IMR-90 (cell line): Measurements from ENCODE around the gene AJAP1. TPM values are rescaled to one million over a fixed set of nuclear protein-coding genes. Genes with fewer than 3 reads are reported as not detected.

Experiments used
- ATAC-seq: fragments of 200-7000 bp; cut with Tn5 transposase; 2 replicates; pipeline ENCODE4 v1.9.1; 2020; ENCODE audit warnings: low read depth, mild to moderate bottlenecking, moderate library complexity
- BruUV-seq: library from RNA; stranded (reverse); fragments of 400-500 nt; replicated peaks from 2 replicates; lab custom pipeline; 2021; lab: Mats Ljungman, UMichigan
- CTCF ChIA-PET: fragments of 300-600 bp; formaldehyde crosslinking; extraction: SDS; loops from one replicate; lab custom pipeline; 2021; ENCODE audit warnings: antibody characterized with exemption; lab: Yijun Ruan, JAX
- POLR2A ChIA-PET: fragments of 300-600 bp; sonication (Branson Sonifier 250); formaldehyde crosslinking; loops from one replicate; lab custom pipeline; 2022; ENCODE audit warnings: antibody characterized with exemption; ENCODE audit not compliant: unreplicated experiment; lab: Charles Lee
- DNase-seq: peaks from one replicate; pipeline ENCODE4 v3.0.0; 2013
- H2AFZ ChIP-seq: replicated peaks from 2 replicates; pipeline ENCODE3; 2013; ENCODE audit warnings: low read length, mild to moderate bottlenecking; ENCODE audit not compliant: poor library complexity
- H2AK5ac ChIP-seq: 2 replicates; pipeline ENCODE4 v1.6.1; 2013; ENCODE audit warnings: low read depth, low read length, inconsistent platforms
- H2AK9ac ChIP-seq: replicated peaks from 2 replicates; pipeline ENCODE3; 2013; ENCODE audit warnings: mild to moderate bottlenecking, low read depth, low read length, moderate library complexity; ENCODE audit not compliant: poor library complexity
- H2BK120ac ChIP-seq: 2 replicates; pipeline ENCODE4 v1.6.1; 2013; ENCODE audit warnings: low read depth, low read length, inconsistent platforms
- H2BK15ac ChIP-seq: 3 replicates; pipeline ENCODE4 v1.6.1; 2013; ENCODE audit warnings: low read depth, low read length, inconsistent platforms
- H2BK20ac ChIP-seq: 2 replicates; pipeline ENCODE4 v1.6.1; 2013; ENCODE audit warnings: low read depth, mild to moderate bottlenecking, inconsistent platforms, low read length, moderate library complexity
- H2BK5ac ChIP-seq: 2 replicates; pipeline ENCODE4 v1.6.1; 2013; ENCODE audit warnings: mild to moderate bottlenecking, low read depth, low read length, inconsistent platforms; ENCODE audit not compliant: poor library complexity, severe bottlenecking
- H3K14ac ChIP-seq: replicated peaks from 2 replicates; pipeline ENCODE4 v1.6.1; 2013; ENCODE audit warnings: low read depth, low read length, inconsistent platforms
- H3K18ac ChIP-seq: 2 replicates; pipeline ENCODE4 v1.6.1; 2013; ENCODE audit warnings: low read depth, low read length, control low read depth
- H3K23ac ChIP-seq: 2 replicates; pipeline ENCODE4 v1.6.1; 2013; ENCODE audit warnings: low read depth, low read length, inconsistent platforms
- H3K27ac ChIP-seq: 2 replicates; pipeline ENCODE4 v1.5.1; 2013; ENCODE audit warnings: mild to moderate bottlenecking, control low read depth, low read length; ENCODE audit not compliant: insufficient read depth
- H3K27me3 ChIP-seq: 2 replicates; pipeline ENCODE4 v1.6.1; 2013; ENCODE audit warnings: low read length; ENCODE audit not compliant: control insufficient read depth, insufficient read depth
- H3K36me3 ChIP-seq: 2 replicates; pipeline ENCODE4 v1.6.1; 2013; ENCODE audit warnings: low read length, mixed read lengths; ENCODE audit not compliant: control insufficient read depth, insufficient read depth
- H3K4ac ChIP-seq: 2 replicates; pipeline ENCODE4 v1.6.1; 2013; ENCODE audit warnings: low read depth, low read length, inconsistent platforms
- H3K4me1 ChIP-seq: 2 replicates; pipeline ENCODE4 v1.6.1; 2013; ENCODE audit warnings: low read length, mixed read lengths; ENCODE audit not compliant: control insufficient read depth, insufficient read depth
- H3K4me2 ChIP-seq: 2 replicates; pipeline ENCODE4 v1.6.1; 2013; ENCODE audit warnings: low read depth, mild to moderate bottlenecking, control low read depth, low read length, moderate library complexity
- H3K4me3 ChIP-seq: 2 replicates; pipeline ENCODE4 v1.5.1; 2013; ENCODE audit warnings: low read depth, mild to moderate bottlenecking, control low read depth, low read length, moderate library complexity; ENCODE audit not compliant: insufficient read depth
- H3K56ac ChIP-seq: 2 replicates; pipeline ENCODE4 v1.6.1; 2013; ENCODE audit warnings: low read length, inconsistent platforms; ENCODE audit not compliant: insufficient read depth; ENCODE audit errors: extremely low read depth
- H3K79me1 ChIP-seq, 2 experiments: 2 replicates each; pipeline ENCODE4 v1.6.1; 2013; ENCODE audit warnings: low read length in 2 of 2, inconsistent platforms in 1 of 2, low read depth in 1 of 2
- H3K9ac ChIP-seq: 2 replicates; pipeline ENCODE4 v1.6.1; 2013; ENCODE audit warnings: low read depth, low read length, control low read depth
- H3K9me1 ChIP-seq: 2 replicates; pipeline ENCODE4 v1.6.1; 2013; ENCODE audit warnings: low read length, inconsistent platforms; ENCODE audit not compliant: insufficient read depth
- H3K9me3 ChIP-seq: 2 replicates; pipeline ENCODE4 v1.6.1; 2013; ENCODE audit warnings: low read length; ENCODE audit not compliant: control insufficient read depth, insufficient read depth
- H4K20me1 ChIP-seq: 2 replicates; pipeline ENCODE4 v1.6.1; 2013; ENCODE audit warnings: low read length, inconsistent platforms; ENCODE audit not compliant: insufficient read depth
- H4K5ac ChIP-seq: 2 replicates; pipeline ENCODE4 v1.6.1; 2013; ENCODE audit warnings: mild to moderate bottlenecking, low read depth, low read length, control low read depth
- H4K8ac ChIP-seq, 2 experiments: 2 replicates each; pipeline ENCODE4 v1.6.1; 2013; ENCODE audit warnings: low read depth in 2 of 2, low read length in 2 of 2, control low read depth in 1 of 2, inconsistent platforms in 1 of 2
- H4K91ac ChIP-seq: 2 replicates; pipeline ENCODE4 v1.6.1; 2013; ENCODE audit warnings: low read depth, low read length, inconsistent platforms; ENCODE audit not compliant: insufficient read depth
- BHLHE40 ChIP-seq: fragments of 150-350 bp; IDR thresholded peaks from 2 replicates; pipeline ENCODE4 v1.6.1; 2016; ENCODE audit warnings: mild to moderate bottlenecking, low read depth, low read length
- CEBPB ChIP-seq: IDR thresholded peaks from 2 replicates; pipeline ENCODE4 v1.6.1; 2012; ENCODE audit warnings: low read depth, low read length, improper control_type of control experiment
- MXI1 ChIP-seq: IDR thresholded peaks from 2 replicates; pipeline ENCODE4 v1.6.1; 2012; ENCODE audit warnings: low read depth, mild to moderate bottlenecking, low read length, moderate library complexity, borderline replicate concordance
- POLR2A ChIP-seq: IDR thresholded peaks from 2 replicates; pipeline ENCODE4 v1.6.1; 2012; ENCODE audit warnings: mild to moderate bottlenecking, low read depth, low read length
- RAD21 ChIP-seq: IDR thresholded peaks from 2 replicates; pipeline ENCODE4 v1.6.1; 2012; ENCODE audit warnings: low read length, improper control_type of control experiment
- RCOR1 ChIP-seq: IDR thresholded peaks from 2 replicates; pipeline ENCODE4 v1.6.1; 2012; ENCODE audit warnings: mild to moderate bottlenecking, low read length, improper control_type of control experiment; ENCODE audit not compliant: insufficient replicate concordance
- RFX5 ChIP-seq: IDR thresholded peaks from 2 replicates; pipeline ENCODE4 v1.8.0; 2012; ENCODE audit warnings: low read depth, mild to moderate bottlenecking, low read length, moderate library complexity
- USF2 ChIP-seq: fragments of 150-350 bp; IDR thresholded peaks from 2 replicates; pipeline ENCODE4 v1.6.1; 2017; ENCODE audit warnings: mild to moderate bottlenecking, antibody characterized with exemption, low read length, low read depth
- WGBS, 2 experiments: methylation state at CpG; one replicate each; pipeline versions ENCODE4 v1.1.5 to v1.1.7; 2013; ENCODE audit warnings: missing lambda C conversion rate in 2 of 2; ENCODE audit not compliant: insufficient read length in 1 of 2; ENCODE audit errors: extremely low coverage in 2 of 2; 5-methylcytosine and 5-hydroxymethylcytosine counted together
- dilution Hi-C: fragments of 300-500 bp; cut with HindIII; formaldehyde crosslinking; loops from one replicate; pipeline ENCODE4 v1.14.3; 2018; ENCODE audit warnings: low sequenced_read_pairs; ENCODE audit not compliant: unreplicated experiment
- in situ Hi-C: fragments of 300-500 bp; cut with MboI; formaldehyde crosslinking; loops from 3 replicates; pipeline ENCODE4 v1.14.3; 2019; ENCODE audit warnings: low sequenced_read_pairs, inconsistent platforms, mixed read lengths
- intact Hi-C: fragments of 100-400 bp; cut with micrococcal nuclease; formaldehyde crosslinking; loops from 2 replicates; pipeline ENCODE4 v1.10.0; 2022
- polyA plus RNA-seq, 3 experiments: library from polyadenylated mRNA; depleted of rRNA; stranded (reverse); fragments of >200 nt; gene quantifications; 2 replicates each; pipeline ENCODE4 v1.2.3, GENCODE V29; 2012; ENCODE audit warnings: low replicate concordance in 1 of 3
- total RNA-seq: library from RNA; depleted of rRNA; stranded (reverse); fragments of >200 nt; gene quantifications from 2 replicates; pipeline ENCODE4 v1.2.3, GENCODE V29; 2012

Gene AJAP1
- total and polyA plus RNA-seq, 2 of the 4 experiments (the other 2 are of a cell fraction): under 0.01 to 0.02 TPM

DNA sequence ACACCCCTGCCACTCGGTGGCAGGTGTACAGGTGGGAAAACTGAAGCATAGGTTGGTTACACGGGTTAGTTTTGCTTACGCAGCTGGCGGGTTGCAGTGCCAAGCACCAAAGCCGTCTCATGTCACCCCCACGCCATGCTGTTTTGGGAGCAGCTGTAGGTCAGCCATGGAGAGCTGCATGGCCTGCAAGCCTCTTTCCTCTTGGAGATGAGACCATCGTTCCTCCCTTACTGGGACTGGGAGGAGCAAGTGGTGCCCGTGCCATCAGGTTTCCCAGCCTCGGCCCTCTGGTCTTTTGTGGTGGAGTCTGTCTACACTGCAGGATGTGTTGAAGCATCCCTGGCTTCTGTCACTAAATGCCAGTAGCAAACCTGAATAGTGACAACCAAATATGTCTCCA lies 46.9 kb downstream of the AJAP1 start:
- no peak overlapping the region for H2AFZ ChIP-seq
- CTCF ChIA-PET: no interaction called here
- H3K4me1 ChIP-seq: no peaks in the 10 kb centered on the region
- POLR2A ChIA-PET: no interaction called here
- DNase-seq (no peak), ATAC-seq (no peak)
- no peak overlapping the region for H3K4ac ChIP-seq
- in situ Hi-C loops (no loop called here), intact Hi-C loops (no loop called here), dilution Hi-C loops (no loop called here)
- H4K5ac ChIP-seq: no peak overlapping the region
- no peak overlapping the region for H3K14ac ChIP-seq
- no peaks in the 10 kb centered on the region for H3K27me3 ChIP-seq
- H2AK9ac ChIP-seq: no peak overlapping the region
- WGBS, 2 experiments: 58% methylated on average over 2 of the region's 9 CpGs; no CpG with 5 or more reads in 1 of the 2 experiments
- no peak overlapping the region for H2BK5ac ChIP-seq
- no peak overlapping the region for H2BK15ac ChIP-seq
- H3K27ac ChIP-seq: no peak overlapping the region
- H3K9me3 ChIP-seq: peaks cover 58% of the 10 kb centered on the region
- H3K4me2 ChIP-seq: no peak overlapping the region
- H2AK5ac ChIP-seq: no peak overlapping the region
- no peak overlapping the region for H3K18ac ChIP-seq
- no peaks in the 10 kb centered on the region for H3K79me1 ChIP-seq
- no peak overlapping the region for H3K4me3 ChIP-seq
- H3K36me3 ChIP-seq: no peaks in the 10 kb centered on the region
- BruUV-seq: no TSS peak
- H4K91ac ChIP-seq: no peak overlapping the region
- no peak overlapping the region for H3K56ac ChIP-seq
- no peak overlapping the region for H2BK20ac ChIP-seq
- H4K8ac ChIP-seq: no peak overlapping the region
- H3K23ac ChIP-seq: no peak overlapping the region
- H3K9me1 ChIP-seq: no peaks in the 10 kb centered on the region
- H3K9ac ChIP-seq: no peak overlapping the region
- TF ChIP-seq RCOR1 (no peak), USF2 (no peak), POLR2A (no peak), MXI1 (no peak), RFX5 (no peak), RAD21 (no peak), CEBPB (no peak), BHLHE40 (no peak)
- no peak overlapping the region for H2BK120ac ChIP-seq
- H4K20me1 ChIP-seq: no peaks in the 10 kb centered on the region
